Epithelial cell of esophagus (primary cell): Measurements from ENCODE around the gene SFTPA1.
"Not testable (repeated sequence)": the region's sequence is repeated elsewhere in the genome, so short reads cannot be mapped to it uniquely, and the experiment has no call there.

ENCODE experiments used
- DNase-seq: peaks from one replicate; pipeline ENCODE4 v3.0.0; 2010; ENCODE audit warnings: low read depth
- H3K4me3 ChIP-seq: 2 replicates; pipeline ENCODE4 v1.5.1; 2011; ENCODE audit warnings: mild to moderate bottlenecking, low read length, control low read depth
- CTCF ChIP-seq: IDR thresholded peaks from 2 replicates; pipeline ENCODE4 v1.5.1; 2011; ENCODE audit warnings: low read depth, mild to moderate bottlenecking, low read length, control low read depth, inconsistent platforms; ENCODE audit not compliant: insufficient read depth; ENCODE audit errors: missing control alignments

The SFTPA1 gene

GRCh38 chr10:79638318-79638717, 27.6 kb downstream of the SFTPA1 start:
- no peak for TF ChIP-seq CTCF
- H3K4me3 ChIP-seq = no peak overlapping the region
- DNase-seq = no peak

DNA sequence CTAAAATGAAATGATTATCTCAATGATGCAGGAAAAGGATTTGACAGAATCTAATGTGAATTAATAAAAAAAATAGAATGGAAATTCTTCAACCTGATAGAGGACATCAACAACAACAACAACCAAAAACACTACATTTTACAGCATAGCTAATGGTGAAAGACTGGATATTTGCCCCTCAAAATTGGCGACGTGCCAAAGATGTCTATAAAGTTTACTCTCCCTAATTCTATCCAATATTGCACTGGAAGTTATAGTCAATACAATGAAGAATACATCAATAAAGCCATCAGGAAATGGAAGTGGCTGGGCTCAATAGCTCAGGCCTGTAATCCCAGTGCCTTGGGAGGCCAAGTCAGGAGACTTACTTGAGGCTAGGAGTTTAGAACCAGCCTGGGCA, 42.0 kb downstream of the SFTPA1 start:
- not testable (repeated sequence) for DNase-seq, H3K4me3 ChIP-seq

DNA sequence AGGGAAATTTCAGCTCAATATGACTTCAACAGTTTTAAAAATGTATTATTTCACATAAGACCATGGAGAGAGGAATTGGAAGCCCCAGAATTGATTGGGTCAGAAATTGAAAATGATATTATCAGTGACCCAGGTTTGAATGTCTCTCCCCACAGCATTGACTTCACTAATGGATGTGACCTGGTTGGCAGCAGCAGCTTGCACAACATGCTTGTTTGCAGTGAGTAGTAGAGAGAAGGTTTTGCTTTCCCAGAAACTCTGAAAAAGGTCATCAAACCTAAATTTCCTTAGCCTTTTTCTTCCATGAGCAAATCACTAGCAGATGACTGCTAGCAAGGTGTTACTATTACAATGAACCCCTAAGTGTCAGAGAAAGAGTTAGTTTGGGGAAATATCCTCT, 52.5 kb downstream of the SFTPA1 start:
- not testable (repeated sequence) for H3K4me3 ChIP-seq, DNase-seq

DNA sequence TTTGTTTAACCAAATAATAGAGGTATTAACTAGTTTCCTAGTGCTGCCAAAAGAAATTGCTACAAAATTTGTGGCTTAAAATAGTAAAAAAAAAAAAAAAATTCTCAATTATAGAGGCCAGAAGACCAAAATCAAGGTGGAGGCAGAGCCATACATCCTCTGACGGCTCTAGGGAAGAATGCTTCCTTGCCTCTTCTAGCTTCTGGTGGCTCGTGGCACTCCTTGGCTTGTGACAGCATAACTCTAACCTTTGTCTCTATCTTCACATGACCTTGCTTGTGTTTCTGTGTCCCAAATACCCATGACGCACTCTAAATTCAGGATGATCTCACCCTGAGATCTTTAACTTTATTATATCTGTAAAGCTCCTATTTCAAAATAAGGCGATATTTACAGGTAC, 53.9 kb downstream of the SFTPA1 start:
- H3K4me3 ChIP-seq, DNase-seq: not testable (repeated sequence)
